Activated T-cell treated with anti-CD3 and anti-CD28 coated beads for 4 hours (primary cell): Measurements from ENCODE around the gene SECTM1.

Experiments used
- DNase-seq: peaks from one replicate; pipeline ENCODE4 v3.0.0-alpha.2; 2020

The SECTM1 gene

DNA sequence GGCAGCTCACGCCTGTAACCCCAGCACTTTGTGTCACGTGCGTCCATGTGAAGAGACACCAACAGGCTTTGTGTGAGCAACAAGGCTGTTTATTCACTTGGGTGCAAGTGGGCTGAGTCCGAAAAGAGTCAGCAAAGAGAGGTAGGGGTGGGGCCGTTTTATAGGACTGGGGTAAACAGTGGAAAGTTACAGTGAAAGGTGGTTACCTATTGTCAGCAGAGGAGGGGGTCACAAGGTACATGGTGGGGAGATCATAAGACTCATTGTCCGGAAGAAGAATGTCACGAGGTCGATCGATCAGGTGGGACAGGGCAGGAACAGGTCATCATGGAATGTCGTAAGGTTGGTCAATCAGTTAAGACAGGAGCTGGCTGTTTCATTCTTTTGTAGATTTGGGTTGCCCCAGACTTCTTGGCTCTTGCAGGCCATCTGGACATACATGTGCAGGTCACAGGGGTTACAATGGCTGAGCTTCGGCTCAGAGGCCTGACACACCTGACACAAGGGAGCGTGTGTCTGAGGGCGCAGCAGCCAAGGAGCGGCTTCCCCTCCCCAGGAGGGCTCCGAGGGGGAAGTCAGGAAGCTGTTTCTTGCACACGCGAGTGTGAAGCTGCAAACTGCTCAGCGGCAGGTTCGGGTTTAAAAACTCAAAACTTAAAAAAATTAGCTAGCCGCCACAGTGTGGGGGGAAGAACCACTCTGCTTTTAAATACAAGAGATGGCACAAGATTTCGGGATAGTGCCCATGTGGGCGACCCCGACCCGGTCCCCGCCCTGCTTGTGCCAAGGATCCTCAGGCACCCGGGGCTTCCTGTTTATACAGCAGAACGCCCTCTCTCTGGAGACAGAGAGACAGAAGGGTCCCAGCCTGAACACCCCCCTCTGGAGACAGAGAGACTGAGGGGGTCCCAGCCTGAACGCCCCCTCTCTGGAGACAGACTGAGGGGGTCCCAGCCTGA, 13.1 kb upstream of the SECTM1 start:
- DNase-seq: no peak

DNA sequence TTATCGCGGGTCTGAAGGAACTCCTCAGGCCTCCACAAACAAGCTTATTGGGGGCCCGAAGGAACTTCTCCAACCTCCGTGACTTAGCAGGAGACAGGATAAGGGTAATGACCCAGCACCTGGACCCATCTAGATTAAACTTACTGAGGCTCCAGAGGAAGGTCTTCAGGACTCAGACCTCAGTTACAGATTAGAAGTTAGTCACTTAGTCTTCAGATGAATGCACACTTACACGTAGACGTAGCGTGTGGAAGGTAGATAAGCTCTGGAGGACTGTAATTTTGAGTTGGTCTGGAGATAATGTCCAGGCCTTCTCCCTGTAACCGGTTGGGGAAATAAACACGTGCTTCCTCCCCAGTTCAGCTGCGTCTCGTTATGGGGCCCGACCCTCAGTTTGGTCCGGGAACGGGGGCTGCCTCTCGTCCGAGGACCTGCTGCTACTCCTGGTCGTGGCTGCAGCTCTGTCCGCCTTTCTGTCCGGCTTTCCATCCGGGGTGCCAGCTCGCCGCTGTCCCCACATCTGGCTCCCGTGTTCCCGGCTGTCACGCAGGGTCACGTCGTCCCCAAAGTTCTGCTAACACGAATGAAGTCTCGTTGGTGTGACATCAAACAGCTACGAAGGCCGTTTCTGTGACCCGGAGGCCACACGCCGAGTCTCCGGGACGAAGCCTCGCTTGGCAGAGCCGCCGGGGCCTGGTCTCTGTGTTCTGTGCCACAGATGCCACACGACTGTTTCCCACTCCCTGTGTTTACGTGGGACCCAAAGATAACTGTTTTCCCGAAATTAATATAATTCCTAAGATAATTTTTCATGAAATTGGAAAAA, 11.8 kb upstream of the SECTM1 start:
- no peak for DNase-seq

DNA sequence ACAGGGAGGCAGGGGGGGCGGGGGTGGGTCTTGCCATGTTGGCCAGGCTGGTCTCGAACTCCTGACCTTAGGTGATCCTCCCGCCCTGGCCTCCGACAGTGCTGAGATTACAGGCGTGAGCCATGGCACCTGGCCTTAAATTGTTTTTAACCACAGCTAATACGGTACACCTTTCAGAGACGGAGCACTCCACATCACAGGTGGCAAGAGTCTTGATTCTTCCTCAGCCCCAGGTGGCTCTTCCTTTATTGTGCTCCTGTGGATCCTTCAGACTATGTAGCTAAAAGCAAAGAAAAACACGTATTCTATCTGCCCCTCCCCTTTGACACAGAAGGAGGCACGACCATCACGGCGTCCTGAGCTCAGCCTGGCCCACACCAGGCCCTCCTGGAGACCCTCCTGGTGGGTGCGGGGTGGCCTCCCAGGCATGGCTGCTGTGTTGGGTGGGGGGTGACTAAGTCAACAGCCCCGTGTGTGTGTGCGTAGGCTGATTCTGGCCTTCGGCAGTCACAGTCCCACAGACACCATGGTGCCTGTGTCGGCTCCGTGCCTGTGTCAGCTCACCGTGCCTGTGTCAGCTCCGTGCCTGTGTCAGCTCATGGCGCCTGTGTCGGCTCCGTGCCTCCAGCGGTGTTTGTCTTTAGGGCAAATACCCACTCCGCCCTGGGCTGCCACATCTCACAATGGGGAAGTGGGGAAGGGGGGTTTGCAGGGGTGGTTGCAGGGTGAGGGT, 10.8 kb upstream of the SECTM1 start:
- DNase-seq: no peak

- no peak for DNase-seq
Observed at GRCh38 chr17:82343560-82343959, 10.0 kb upstream of the SECTM1 start.

DNA sequence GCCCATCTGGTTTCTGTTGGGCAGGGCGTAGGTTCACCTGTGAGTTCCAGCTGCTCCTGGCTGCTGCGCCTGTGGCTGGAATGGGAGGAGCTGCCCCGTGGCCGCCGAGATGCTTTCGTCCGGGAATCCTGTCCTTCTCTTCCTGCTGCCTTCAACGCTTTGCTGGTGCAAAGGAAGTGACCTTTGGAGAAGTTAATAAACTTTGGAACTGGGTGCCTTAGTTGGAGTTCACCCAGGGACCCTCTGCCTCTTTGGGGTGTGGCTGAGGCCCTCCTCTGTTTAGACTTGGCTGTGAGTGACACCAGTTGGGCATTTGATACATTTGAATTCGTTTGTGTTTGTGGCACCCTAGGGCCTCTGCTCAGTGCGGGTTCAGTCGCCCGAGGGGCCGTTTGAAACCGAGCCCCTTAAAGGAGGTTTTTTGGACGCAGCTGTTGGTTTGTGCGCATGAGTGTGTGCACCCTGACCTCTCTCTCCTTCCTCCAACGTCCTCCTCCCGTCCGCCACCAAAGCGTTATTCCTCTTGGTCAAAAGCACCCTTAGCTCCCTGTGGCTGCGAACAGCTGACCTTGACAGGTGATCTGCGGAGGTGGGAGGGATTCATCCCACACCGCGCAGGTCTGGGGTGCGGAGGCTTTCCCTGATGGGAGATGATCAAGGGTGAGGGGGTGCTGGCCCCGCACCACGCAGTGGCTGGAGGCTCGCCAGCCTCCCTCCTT, 9.0 kb upstream of the SECTM1 start:
- DNase-seq: no peak

DNA sequence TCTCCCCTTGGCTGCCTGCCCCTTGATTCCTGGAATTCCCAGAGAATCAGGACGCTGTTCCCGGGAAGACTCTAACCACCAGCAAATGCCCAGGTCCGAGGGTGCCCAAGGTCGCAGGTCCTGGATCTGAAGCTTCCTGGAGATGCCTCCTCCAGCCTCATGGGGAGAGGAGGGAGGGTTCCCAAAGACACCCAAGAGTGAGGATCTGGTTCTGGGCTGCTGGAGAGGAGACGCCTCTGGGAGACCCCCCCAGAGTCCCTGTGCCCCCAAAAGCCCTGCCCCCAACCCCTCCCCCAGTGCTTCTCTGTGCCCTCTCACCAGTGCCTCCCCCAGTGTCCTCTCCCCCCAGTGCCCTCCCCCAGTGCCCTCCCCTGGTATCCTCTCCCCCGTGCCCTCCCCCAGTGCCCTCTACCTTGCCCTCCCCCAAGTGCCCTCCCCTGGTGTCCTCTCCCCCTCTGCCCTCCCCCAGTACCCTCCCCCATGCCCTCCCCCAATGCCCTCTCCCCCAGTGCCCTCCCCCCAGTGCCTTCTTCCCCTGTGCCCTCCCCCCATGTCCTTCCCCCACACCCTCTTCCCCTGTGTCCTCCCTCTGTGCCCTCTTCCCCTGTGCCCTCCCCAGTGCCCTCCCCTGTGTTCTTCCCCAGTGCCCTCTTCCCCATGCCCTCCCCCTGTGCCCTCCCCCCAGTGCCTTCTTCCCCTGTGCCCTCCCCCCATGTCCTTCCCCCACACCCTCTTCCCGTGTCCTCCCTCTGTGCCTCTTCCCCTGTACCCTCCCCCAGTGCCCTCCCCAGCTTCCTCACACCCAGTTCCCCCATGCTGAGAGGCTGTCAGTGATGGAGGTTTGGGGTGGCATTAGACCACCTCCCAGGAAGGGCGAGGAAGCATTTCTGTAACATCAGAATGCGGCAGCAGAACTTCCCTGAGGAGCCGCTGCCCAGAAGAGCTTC, 6.3 kb upstream of the SECTM1 start:
- no peak for DNase-seq

- no peak for DNase-seq
Observed at GRCh38 chr17:82338858-82339633, 5.5 kb upstream of the SECTM1 start.

DNA sequence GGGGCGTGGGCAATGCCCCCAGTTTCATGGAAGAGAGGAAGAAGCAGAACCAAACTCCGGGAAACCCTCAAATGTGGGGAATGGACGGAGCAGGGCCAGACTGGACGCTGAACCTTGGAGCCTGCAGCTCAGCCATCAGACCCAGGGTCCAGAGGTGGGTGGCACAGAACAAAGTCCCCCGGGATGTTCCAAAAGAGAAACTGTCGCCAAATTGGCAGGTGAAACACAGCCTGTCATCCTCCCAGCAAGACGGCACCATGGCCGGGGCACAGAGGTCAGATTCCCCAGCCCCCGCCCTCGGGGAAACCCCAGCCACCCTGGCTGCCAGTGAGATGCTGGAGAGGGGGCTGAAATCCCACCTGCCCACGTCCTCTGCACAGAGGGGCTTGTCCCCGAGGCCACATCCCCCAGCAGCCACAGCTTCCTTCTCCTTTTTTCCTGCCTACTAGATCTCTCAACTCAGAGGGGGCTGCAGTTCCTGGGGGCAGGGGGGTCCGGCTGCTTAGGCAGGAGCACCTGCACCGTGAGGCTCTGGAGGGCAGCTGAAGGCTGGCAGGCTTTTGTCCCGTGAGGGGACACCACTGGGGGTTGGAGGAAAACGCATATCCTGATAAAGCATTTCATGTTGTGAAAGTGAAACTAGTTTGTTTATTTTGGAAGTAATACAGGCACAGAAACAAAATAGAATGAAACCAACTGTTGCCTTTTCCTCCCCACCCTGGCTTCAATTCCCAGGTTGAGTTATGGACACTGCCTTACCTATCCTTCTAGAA, 1.2 kb upstream of the SECTM1 start:
- no peak for DNase-seq

DNA sequence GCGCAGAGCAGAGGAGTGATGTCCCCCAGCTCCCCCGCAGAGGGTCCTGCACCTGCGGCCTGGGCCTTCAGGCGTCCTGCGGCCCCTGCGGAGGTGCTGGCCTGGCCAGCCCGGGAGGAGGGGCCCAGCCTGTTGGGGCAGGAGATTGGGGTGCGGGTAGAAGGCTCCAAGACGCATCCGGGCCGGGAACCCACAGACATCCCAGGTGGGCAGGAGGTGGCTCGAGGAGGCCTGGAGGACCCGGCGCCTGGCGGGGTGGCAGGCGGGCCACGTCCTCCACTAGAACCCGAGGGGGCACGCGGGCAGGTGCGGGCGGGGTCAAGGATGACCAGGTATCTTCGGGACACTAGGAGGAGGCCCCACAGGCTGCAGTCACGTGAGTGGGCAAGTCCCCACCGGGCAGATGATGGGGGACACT, 647 bp upstream of the SECTM1 start:
- DNase-seq: no peak

- no peak for DNase-seq
Observed at GRCh38 chr17:82332669-82333278, 792 bp downstream of the SECTM1 start.

GRCh38 chr17:82331345-82331939, 2.1 kb downstream of the SECTM1 start:
- no peak for DNase-seq

- DNase-seq: no peak
Observed at GRCh38 chr17:82330322-82331239, 3.0 kb downstream of the SECTM1 start.

DNA sequence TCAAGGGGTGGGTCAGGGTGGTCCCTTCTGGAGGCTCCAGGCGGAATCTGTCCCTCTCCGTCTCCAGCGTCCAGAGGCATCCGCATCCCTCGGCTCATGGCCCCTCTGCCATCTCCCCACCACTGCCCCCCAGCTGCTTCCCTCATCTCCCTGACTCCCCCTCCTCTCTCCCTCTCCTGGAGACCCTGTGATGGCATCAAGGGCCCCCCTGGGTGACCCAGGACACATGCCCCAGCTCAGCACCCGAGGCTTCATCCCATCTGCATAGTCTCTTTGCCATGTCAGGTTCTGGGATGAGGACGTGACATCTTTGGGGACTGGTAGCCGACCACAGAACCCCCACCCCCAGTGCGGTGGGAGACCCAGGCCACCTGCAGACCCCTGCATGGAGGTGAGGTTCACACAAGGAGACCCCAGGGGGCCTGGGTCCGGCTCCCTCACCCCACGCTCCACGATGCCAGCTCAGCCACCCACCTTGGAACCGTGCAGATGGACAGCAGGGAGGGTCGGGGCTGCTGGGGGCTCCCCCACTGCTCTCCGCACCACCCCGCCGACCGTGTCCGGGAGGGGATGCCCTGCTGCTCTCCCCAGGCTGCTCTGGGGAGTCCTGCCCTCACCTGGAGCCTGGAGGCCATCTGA, 3.8 kb downstream of the SECTM1 start:
- DNase-seq: no peak

- no peak for DNase-seq
Observed at GRCh38 chr17:82328994-82329507, 4.5 kb downstream of the SECTM1 start.

DNA sequence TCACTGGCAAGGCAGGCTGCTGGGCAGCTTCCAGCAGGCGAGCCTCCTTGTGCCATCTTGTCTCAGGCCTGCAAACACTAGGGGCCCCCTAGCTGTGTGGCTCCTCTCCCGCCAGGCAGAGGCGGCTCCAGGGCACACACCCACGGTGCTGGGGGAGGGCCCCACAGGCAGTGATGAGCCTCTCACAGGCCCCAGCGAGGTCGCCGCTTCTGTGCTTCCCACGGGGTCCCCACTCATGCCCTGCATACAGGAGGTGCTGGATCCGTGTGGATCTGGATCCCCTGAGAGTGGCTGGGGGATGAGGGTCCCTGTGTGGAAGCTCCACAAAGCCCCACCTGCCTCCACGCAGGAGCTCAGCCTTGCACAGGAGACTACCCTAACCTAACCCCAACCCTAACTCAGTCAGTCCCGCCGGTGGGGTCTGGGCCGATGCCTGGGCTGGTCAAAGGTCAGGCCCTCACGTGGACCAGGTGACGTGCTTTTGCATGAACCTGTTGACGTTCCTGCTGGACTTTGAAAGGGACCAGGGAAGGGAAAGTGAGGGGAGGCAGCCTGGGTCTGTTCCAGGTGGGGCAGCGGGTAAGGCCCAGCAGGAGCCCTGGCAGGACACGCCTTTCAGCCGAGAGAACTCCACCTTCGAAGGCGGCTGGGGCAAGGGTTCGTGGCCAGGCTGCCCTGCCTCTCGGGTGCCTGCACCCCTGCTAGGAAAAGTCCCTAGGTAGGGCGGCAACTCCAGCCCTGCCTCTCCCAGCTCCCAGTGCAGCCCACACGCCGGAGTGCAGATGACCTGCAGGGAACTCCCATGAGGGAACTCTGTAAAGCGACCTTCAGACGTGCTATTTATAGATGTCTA, 5.2 kb downstream of the SECTM1 start:
- no peak for DNase-seq

GRCh38 chr17:82327757-82328140, 5.8 kb downstream of the SECTM1 start:
- DNase-seq: no peak
